ENCODE results near the gene EGR1.

EGR1 gene

GRCh38 chr5:138439477-138440158 lies 25.7 kb upstream of the EGR1 start:
- H3K4me3 ChIP-seq (ENCODE audit: low read depth, low read length) = peak overlapping the region; percentile 18
- TF ChIP-seq CTCF (IDR thresholded peaks at IDR 0.05; ENCODE audit: borderline replicate concordance, insufficient read depth, low read depth, low read length) = no peak

- TF ChIP-seq CTCF (IDR thresholded peaks at IDR 0.05; ENCODE audit: borderline replicate concordance, insufficient read depth, low read depth, low read length) = no peak
- no peak overlapping the region for H3K4me3 ChIP-seq (ENCODE audit: low read depth, low read length)
Observed at GRCh38 chr5:138440159-138441073, 24.9 kb upstream of the EGR1 start.

GRCh38 chr5:138441221-138441620 lies 24.1 kb upstream of the EGR1 start:
- no peak for TF ChIP-seq CTCF (IDR thresholded peaks at IDR 0.05; ENCODE audit: borderline replicate concordance, insufficient read depth, low read depth, low read length)
- no peak overlapping the region for H3K4me3 ChIP-seq (ENCODE audit: low read depth, low read length)

- H3K4me3 ChIP-seq (ENCODE audit: low read depth, low read length) = no peak overlapping the region
- no peak for TF ChIP-seq CTCF (IDR thresholded peaks at IDR 0.05; ENCODE audit: borderline replicate concordance, insufficient read depth, low read depth, low read length)
Observed at GRCh38 chr5:138444078-138444773, 21.1 kb upstream of the EGR1 start.

- TF ChIP-seq CTCF (IDR thresholded peaks at IDR 0.05; ENCODE audit: borderline replicate concordance, insufficient read depth, low read depth, low read length) = no peak
- no peak overlapping the region for H3K4me3 ChIP-seq (ENCODE audit: low read depth, low read length)
Observed at GRCh38 chr5:138444774-138445546, 20.3 kb upstream of the EGR1 start.

GRCh38 chr5:138445547-138446271 lies 19.6 kb upstream of the EGR1 start:
- no peak overlapping the region for H3K4me3 ChIP-seq (ENCODE audit: low read depth, low read length)
- no peak for TF ChIP-seq CTCF (IDR thresholded peaks at IDR 0.05; ENCODE audit: borderline replicate concordance, insufficient read depth, low read depth, low read length)
